ENCODE results near the gene DIO3.

The DIO3 gene

GRCh38 chr14:101600336-101600890 lies 39.1 kb downstream of the DIO3 start:
- no peak for FAIRE-seq

GRCh38 chr14:101600891-101601605 lies 39.8 kb downstream of the DIO3 start:
- no peak for FAIRE-seq

GRCh38 chr14:101601606-101602465 lies 40.5 kb downstream of the DIO3 start:
- no peak for FAIRE-seq

- FAIRE-seq = no peak
Measured at GRCh38 chr14:101602466-101602840, 41.2 kb downstream of the DIO3 start.

GRCh38 chr14:101603096-101603495 lies 41.8 kb downstream of the DIO3 start:
- no peak for FAIRE-seq

GRCh38 chr14:101604228-101604934 lies 43.1 kb downstream of the DIO3 start:
- no peak for FAIRE-seq

- FAIRE-seq = no peak
Measured at GRCh38 chr14:101604935-101605780, 43.9 kb downstream of the DIO3 start.

- no peak for FAIRE-seq
Measured at GRCh38 chr14:101605836-101606235, 44.5 kb downstream of the DIO3 start.

Data from A204.1 (cell line).